SHP77 treated with DMSO at 0.1 percent for 48 hours (cell line): ENCODE data around the gene CCDC185.

Experiments used
- DNase-seq: peaks from one replicate; lab custom pipeline; 2025; lab: John Stamatoyannopoulos, UW

The CCDC185 gene

GRCh38 chr1:223393275-223394214, at the start of gene CCDC185:
TSS of gene CCDC185 (plus strand) at chr1:223393415. CDS start at chr1:223393476, 61 bp downstream.
- DNase-seq, result no peak

- DNase-seq, result no peak
These were observed 49.5 kb upstream of the CCDC185 start for GRCh38 chr1:223343692-223344091.

GRCh38 chr1:223344491-223344890, 48.7 kb upstream of the CCDC185 start:
- no peak for DNase-seq

GRCh38 chr1:223345720-223346119, 47.5 kb upstream of the CCDC185 start:
- DNase-seq, result no peak

- no peak for DNase-seq
These were observed 46.9 kb upstream of the CCDC185 start for GRCh38 chr1:223346311-223346710.

GRCh38 chr1:223347583-223347982, 45.6 kb upstream of the CCDC185 start:
- no peak for DNase-seq

- DNase-seq, result no peak
These were observed 44.8 kb upstream of the CCDC185 start for GRCh38 chr1:223348439-223348838.

GRCh38 chr1:223349241-223349640, 44.0 kb upstream of the CCDC185 start:
- no peak for DNase-seq

- no peak for DNase-seq
These were observed 42.8 kb upstream of the CCDC185 start for GRCh38 chr1:223350361-223350908.

GRCh38 chr1:223352944-223353343, 40.3 kb upstream of the CCDC185 start:
- no peak for DNase-seq

GRCh38 chr1:223353939-223354338, 39.3 kb upstream of the CCDC185 start:
- DNase-seq, result no peak

- no peak for DNase-seq
These were observed 37.5 kb upstream of the CCDC185 start for GRCh38 chr1:223355699-223356098.

- no peak for DNase-seq
These were observed 34.4 kb upstream of the CCDC185 start for GRCh38 chr1:223358826-223359225.

- DNase-seq, result no peak
These were observed 30.0 kb upstream of the CCDC185 start for GRCh38 chr1:223363057-223363855.

- DNase-seq, result no peak
These were observed 29.1 kb upstream of the CCDC185 start, which contains the start of gene SUSD4 for GRCh38 chr1:223363856-223364684. TSS of gene SUSD4 (minus strand) at chr1:223364176. CDS start at chr1:223363425, 751 bp downstream.

- no peak for DNase-seq
These were observed 28.4 kb upstream of the CCDC185 start for GRCh38 chr1:223364685-223365382.

GRCh38 chr1:223374064-223374610, 19.1 kb upstream of the CCDC185 start:
- no peak for DNase-seq

GRCh38 chr1:223378754-223379153, 14.5 kb upstream of the CCDC185 start:
- DNase-seq, result no peak

GRCh38 chr1:223386013-223386412, 7.2 kb upstream of the CCDC185 start:
- no peak for DNase-seq

GRCh38 chr1:223390618-223391017, 2.6 kb upstream of the CCDC185 start:
- no peak for DNase-seq

- no peak for DNase-seq
These were observed 1.0 kb downstream of the CCDC185 start for GRCh38 chr1:223394242-223394641.
